ENCODE measurements around the gene PRKCH.

The PRKCH gene

DNA sequence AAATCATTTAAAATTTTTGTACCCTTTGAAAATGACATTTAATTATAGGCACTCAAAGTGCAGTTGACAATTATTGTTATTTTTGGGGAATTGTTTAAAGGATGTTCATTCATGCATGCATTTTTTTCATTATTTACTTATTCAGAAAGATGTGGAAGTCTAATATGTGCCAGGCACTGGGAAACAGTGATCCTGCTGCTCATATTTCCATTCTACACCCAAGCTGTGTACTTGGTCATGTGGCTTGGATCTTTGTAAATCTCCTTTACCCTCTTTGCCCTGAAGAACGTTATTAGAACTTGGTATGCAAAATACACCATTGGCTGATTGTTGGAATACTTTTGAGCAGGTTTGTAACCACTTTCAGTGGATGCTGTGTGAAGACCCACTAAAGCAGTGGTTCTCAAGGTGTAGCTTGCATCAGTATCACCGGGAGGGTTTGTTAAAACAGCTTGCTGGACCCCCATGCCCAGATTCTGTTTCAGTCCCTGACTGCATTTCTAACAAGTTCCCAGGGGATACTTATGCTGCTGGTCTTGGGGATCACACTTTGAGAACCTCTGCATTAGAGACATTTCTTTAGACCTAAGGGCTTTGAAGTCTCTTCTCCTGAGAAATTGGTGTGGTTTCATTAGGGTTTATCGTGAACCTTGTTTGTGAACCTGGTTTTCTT lies 47.5 kb downstream of the PRKCH start:
- DNase-seq = no peak

DNA sequence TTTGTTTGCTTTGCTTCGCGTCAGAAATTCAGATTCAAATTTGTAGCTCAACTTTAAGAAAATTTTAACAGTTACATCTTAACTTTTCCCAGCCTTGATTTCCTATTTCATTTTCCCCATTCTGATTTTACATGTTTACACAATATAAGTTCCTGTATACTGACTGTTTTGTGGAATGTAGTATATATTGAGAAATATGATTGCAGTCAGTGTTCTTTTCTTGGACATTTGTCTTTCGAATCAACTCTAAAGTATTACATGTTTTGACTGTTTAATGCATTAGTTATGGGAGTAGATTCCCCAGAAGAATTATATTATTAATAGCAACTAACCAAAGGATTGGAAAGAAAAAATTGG lies 48.1 kb downstream of the PRKCH start:
- DNase-seq = peak; percentile 31

GRCh38 chr14:61372379-61372778 lies 51.0 kb downstream of the PRKCH start:
- no peak for DNase-seq

DNA sequence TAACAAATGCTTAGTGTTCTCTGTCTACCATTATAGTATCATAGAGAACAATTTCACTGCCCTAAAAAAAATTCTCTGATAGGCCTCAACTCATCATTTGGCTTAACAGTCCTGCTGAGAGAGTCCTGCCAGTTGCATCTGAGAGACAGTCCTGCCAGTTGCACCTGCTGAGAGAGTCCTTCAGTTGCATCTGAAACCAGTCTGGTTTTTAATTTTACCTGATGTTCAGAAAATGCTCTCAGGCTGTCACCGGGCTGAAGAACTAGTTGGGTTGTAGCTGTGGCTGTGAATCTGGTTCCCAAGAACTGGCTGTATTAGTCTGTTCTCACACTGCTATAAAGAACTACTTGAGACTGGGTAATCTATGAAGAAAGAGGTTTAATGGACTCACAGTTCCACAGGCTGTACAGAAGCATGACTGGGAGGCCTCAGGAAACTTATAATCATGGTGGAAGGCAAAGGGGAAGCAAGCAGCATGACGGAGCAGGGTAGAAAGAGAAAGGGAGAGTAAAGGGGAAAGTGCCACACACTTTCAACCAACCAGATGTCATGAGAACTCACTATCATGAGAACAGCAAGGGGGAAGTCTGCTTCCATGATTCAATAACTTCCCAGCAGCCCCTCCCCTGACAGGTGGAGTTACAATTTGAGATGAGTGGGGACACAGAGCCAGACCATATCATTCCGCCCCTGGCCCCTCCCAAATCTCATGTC lies 51.6 kb downstream of the PRKCH start:
- DNase-seq = peak; percentile 34

- DNase-seq = no peak
Observed at GRCh38 chr14:61374284-61374683, 52.9 kb downstream of the PRKCH start.

- no peak for DNase-seq
Observed at GRCh38 chr14:61375218-61375617, 53.8 kb downstream of the PRKCH start.

GRCh38 chr14:61376314-61376713 lies 54.9 kb downstream of the PRKCH start:
- DNase-seq = no peak

- no peak for DNase-seq
Observed at GRCh38 chr14:61377749-61378148, 56.4 kb downstream of the PRKCH start.

- DNase-seq = no peak
Observed at GRCh38 chr14:61379639-61380184, 58.3 kb downstream of the PRKCH start.

GRCh38 chr14:61380984-61381383 lies 59.6 kb downstream of the PRKCH start:
- no peak for DNase-seq

- no peak for DNase-seq
Observed at GRCh38 chr14:61381553-61381952, 60.2 kb downstream of the PRKCH start.

DNA sequence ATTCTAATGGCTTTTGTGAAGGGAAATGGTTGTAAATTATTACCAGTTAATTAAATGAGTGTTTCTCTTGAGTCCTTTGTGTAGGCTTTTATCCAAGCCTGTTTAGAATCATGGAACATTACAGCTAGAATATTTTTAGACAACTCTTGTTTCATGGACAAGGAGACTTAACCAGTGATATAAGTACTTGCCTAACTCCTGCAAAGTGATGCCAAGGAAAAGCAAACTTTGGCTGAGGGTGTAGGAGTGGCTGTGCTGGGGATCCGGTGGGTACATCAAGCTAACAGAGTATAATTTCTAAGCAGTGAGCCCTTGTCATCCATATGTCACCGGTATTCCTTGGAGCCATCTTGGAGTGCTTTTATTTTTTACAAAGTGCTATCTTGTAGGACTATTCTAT lies 61.5 kb downstream of the PRKCH start:
- DNase-seq = no peak

DNA sequence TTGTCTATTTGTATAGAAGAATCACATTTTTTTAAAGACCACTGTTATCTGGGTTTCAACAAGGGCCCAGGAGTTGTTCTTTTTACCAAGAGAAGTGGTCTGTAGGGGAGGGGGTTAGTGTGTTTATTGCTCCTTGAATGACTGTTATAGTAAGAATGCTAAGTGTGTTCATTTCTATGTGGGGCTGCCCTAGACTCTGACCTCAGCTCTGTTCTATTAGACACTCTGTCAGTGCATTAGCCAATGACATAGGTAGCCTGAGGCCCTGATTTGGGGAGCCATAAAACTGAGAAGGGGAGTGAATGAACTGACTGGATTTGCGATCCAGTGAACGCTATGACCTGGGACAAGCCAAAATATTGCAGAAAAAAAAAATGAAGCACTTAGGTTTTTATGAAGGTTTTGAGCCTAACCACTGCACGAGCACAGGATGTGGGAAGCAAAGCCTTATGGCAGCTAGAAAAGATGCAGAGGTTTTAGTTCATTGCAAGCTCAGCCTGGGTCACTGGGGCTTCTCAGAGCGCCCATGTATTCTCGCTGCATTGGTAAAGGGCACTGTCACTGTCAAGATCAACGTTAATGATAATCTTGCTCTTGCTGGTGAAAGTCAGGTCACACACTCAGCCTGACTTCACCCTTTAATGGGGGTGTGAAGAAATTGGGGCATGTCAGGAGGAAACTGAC lies 63.8 kb downstream of the PRKCH start:
- no peak for DNase-seq

DNA sequence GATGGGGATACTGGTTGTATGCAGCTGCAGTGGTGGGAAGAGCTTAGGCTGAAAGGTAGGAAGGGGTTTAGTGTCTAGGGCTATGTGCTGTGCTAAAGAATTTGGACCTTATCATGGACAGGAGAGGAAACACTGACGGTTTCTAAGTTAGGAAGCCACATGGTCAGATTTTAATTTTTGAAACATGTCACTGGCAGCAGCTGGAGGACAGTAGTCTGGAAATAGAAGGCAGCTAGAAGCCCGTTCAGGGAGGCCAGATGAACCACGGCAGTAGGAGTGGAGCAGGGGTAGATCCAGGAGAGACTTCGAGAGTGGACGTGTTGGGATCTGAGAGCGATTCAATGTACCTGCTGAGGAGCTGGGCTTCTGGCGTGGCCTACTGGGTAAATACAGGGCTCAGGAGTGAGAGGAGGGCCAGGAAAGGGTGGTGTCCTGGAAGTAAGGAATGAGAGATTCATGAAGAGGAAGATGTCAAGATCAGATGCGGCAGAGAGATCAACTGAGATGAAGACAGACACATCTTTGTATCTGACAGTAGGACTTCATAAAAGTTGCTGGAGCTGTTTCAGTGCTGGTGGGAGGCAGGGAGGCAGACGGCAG lies 64.9 kb downstream of the PRKCH start:
- no peak for DNase-seq

- no peak for DNase-seq
Observed at GRCh38 chr14:61387076-61387475, 65.7 kb downstream of the PRKCH start.

GRCh38 chr14:61388173-61388975 lies 67.0 kb downstream of the PRKCH start:
- no peak for DNase-seq

DNA sequence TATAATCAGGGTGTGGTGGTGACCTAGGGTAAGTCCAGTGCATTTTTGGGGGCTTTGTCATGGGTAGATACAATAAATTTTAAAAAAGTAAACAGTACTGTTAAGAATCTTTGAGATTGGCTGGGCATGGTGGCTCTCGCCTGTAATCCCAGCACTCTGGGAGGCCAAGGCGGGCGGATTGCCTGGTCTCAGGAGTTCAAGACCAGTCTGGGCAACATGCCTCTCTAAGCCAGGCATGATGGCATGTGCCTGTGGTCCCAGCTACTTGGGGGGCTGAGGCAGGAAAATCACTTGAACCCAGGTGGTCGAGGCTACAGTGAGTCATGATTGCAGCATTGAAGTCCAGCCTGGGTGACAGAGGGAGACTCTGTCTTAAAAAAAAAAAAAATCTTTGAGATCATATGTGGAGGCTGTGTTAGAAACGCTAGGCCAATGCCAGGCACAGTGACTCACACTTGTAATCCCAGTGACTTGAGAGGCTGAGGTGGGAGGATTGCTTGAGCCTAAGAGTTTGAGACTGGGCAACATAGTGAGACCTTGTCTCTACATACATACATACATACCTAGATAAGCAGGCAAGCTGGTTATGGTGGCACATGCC lies 67.7 kb downstream of the PRKCH start:
- peak; percentile 32 for DNase-seq

GRCh38 chr14:61391119-61391518 lies 69.7 kb downstream of the PRKCH start:
- DNase-seq = no peak

DNA sequence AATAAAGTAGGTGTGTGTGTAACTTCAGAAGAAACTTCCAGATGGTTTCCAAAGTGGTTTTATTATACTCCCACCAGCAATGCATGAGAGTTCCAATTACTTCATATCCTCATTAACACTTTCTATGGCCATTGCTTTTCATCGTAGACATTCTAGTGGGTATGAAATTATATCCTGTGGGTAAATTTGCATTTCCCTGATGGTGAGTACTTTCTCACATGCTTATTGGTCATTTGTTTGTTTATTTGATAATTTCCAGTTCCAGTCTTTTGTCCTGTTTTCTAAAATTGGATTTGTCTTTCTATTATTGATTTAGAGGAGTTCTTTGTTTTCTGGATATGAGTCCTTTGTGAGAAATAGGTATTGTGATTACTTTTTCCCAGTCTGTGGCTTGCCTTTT lies 70.9 kb downstream of the PRKCH start:
- no peak for DNase-seq

GRCh38 chr14:61394542-61394941 lies 73.2 kb downstream of the PRKCH start:
- no peak for DNase-seq

- DNase-seq = no peak
Observed at GRCh38 chr14:61395115-61395725, 73.8 kb downstream of the PRKCH start.

GRCh38 chr14:61396279-61396678 lies 74.9 kb downstream of the PRKCH start:
- DNase-seq = no peak
